Lower leg skin (tissue), 4 donors: ENCODE measurements around the gene GOLGA5. TPM values are rescaled to one million over a fixed set of nuclear protein-coding genes. Genes with fewer than 3 reads are reported as not detected.

Experiments
- DNase-seq, 2 donors: peaks; one replicate each; pipeline ENCODE4 v3.0.0-alpha.2; 2019; ENCODE audit warnings: low spot score in 2 of 2
- H3K4me3 ChIP-seq: fragments of 200-600 bp; sonication (generic); 2 replicates; pipeline ENCODE4 v1.5.1; 2017; ENCODE audit warnings: mild to moderate bottlenecking, low read depth; ENCODE audit not compliant: poor library complexity, severe bottlenecking
- POLR2A ChIP-seq, 2 donors: fragments of 450-650 bp; IDR thresholded peaks; one replicate each; pipeline ENCODE4 v1.6.1; 2016 to 2017; ENCODE audit warnings: antibody characterized with exemption in 2 of 2, mild to moderate bottlenecking in 1 of 2, moderate library complexity in 1 of 2
- WGBS, 2 donors: methylation state at CpG; one replicate each; pipeline ENCODE4 v1.1.5; 2018; 5-methylcytosine and 5-hydroxymethylcytosine counted together
- intact Hi-C: fragments of 100-400 bp; cut with DNase I; formaldehyde crosslinking; loops from one replicate; pipeline ENCODE4 v1.15.0; 2023; ENCODE audit warnings: low total_unique reads
- total RNA-seq, 4 donors: library from RNA; depleted of rRNA; stranded (reverse); fragments of >200 nt; gene quantifications; one replicate each; pipeline ENCODE4 v1.1.0, GENCODE V29; 2016
- TF ChIP-seq, protein P1 (sequence below), 3 donors: fragments of 450-650 bp; IDR thresholded peaks; one replicate each; pipeline ENCODE4 v1.5.1; 2016; ENCODE audit warnings: antibody characterized with exemption in 3 of 3, mild to moderate bottlenecking in 3 of 3, moderate library complexity in 2 of 3

Gene GOLGA5
- total RNA-seq, 4 donors from 2014 or later: 32.5 to 43.8 (median 35.9) TPM

GRCh38 chr14:92830902-92831301, 36.8 kb downstream of the GOLGA5 start:
- WGBS, 2 donors: 68 to 77% methylated on average over 2 of the region's 2 CpGs
- TF ChIP-seq POLR2A (IDR thresholded peaks at IDR 0.05): no peak
- TF ChIP-seq, protein P1, sequence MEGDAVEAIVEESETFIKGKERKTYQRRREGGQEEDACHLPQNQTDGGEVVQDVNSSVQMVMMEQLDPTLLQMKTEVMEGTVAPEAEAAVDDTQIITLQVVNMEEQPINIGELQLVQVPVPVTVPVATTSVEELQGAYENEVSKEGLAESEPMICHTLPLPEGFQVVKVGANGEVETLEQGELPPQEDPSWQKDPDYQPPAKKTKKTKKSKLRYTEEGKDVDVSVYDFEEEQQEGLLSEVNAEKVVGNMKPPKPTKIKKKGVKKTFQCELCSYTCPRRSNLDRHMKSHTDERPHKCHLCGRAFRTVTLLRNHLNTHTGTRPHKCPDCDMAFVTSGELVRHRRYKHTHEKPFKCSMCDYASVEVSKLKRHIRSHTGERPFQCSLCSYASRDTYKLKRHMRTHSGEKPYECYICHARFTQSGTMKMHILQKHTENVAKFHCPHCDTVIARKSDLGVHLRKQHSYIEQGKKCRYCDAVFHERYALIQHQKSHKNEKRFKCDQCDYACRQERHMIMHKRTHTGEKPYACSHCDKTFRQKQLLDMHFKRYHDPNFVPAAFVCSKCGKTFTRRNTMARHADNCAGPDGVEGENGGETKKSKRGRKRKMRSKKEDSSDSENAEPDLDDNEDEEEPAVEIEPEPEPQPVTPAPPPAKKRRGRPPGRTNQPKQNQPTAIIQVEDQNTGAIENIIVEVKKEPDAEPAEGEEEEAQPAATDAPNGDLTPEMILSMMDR (IDR thresholded peaks at IDR 0.05): no peak
- H3K4me3 ChIP-seq: no peak overlapping the region

GRCh38 chr14:92832137-92832700, 38.1 kb downstream of the GOLGA5 start:
- WGBS, 2 donors: 45 to 62% methylated on average over 7 of the region's 7 CpGs
- intact Hi-C loops: no loop called here
- TF ChIP-seq POLR2A (IDR thresholded peaks at IDR 0.05): no peak
- TF ChIP-seq, protein P1 (IDR thresholded peaks at IDR 0.05): no peak
- no peak for DNase-seq
- no peak overlapping the region for H3K4me3 ChIP-seq

More at GRCh38 chr14:92830902-92831301, 36.8 kb downstream of the GOLGA5 start:
- intact Hi-C loops: no loop called here
- no peak for DNase-seq

DNA sequence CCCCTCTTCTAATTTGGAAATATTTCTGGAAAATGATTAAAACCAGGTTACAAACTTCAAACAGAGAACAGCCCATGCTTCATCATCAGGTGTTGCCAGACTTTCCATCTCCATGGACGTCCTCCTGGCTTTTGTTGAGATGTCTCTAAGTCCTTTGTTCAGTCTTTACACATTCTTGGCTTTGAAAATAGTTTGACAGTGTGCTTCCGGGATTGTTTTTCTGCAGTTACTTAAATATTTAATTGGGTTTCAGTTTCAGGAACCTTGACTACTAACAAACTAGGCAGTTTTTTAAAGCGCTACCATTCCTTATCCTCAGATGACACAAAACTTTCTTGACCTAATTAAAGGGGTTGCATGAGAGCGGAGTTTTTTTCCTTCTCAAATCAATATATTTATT, 47.8 kb downstream of the GOLGA5 start:
- intact Hi-C loops: no loop called here
- WGBS, 2 donors: 78 to 82% methylated on average over 4 of the region's 4 CpGs
- no peak overlapping the region for H3K4me3 ChIP-seq
- DNase-seq: no peak
- TF ChIP-seq, protein P1 (IDR thresholded peaks at IDR 0.05): no peak
- TF ChIP-seq POLR2A (IDR thresholded peaks at IDR 0.05): no peak

DNA sequence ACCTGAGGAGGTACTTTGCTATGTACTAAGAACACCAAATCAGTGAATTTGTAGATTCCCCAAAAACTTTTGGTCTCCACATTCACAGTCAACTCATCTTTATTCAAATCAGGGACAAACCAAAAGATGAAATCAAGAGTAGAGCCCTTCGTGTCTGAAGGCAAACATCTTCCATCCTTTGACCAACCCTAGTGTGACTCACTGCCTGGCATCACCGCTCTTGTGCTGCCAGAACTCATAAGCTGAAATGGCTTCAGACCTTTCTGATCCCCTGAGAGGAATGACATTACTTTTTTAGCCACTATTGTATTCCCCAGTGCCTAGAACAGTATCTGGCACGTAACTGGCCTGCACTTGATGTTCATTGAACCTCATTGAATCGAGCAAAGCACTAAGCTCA, 50.1 kb downstream of the GOLGA5 start:
- intact Hi-C loops: no loop called here
- WGBS, 2 donors: 71 to 73% methylated on average over 4 of the region's 4 CpGs
- TF ChIP-seq, protein P1 (IDR thresholded peaks at IDR 0.05): no peak
- TF ChIP-seq POLR2A (IDR thresholded peaks at IDR 0.05): no peak
- no peak for DNase-seq
- no peak overlapping the region for H3K4me3 ChIP-seq

- no peak for TF ChIP-seq POLR2A (IDR thresholded peaks at IDR 0.05)
- TF ChIP-seq, protein P1 (IDR thresholded peaks at IDR 0.05): no peak
Observed at GRCh38 chr14:92846162-92846897, 52.2 kb downstream of the GOLGA5 start.

More at GRCh38 chr14:92846162-92846897, 52.2 kb downstream of the GOLGA5 start:
- intact Hi-C loops: no loop called here
- 64 to 70% methylated on average over 2 of the region's 2 CpGs for WGBS, 2 donors
- H3K4me3 ChIP-seq: no peak overlapping the region
- DNase-seq: no peak
